ENCODE data around the gene EMILIN2.

GRCh38 chr18:2823966-2824365 lies 22.8 kb upstream of the EMILIN2 start:
- TF ChIP-seq CTCF (IDR thresholded peaks at IDR 0.05; ENCODE audit: low read depth, low read length) (no peak), MAX (IDR thresholded peaks at IDR 0.05; ENCODE audit: low read depth, low read length) (no peak), POLR2A (IDR thresholded peaks at IDR 0.05; ENCODE audit: extremely low read depth, insufficient read length) (no peak)
